AG09319 (cell line): ENCODE measurements around the gene CA6.

Source experiments
- DNase-seq: peaks from one replicate; pipeline ENCODE4 v3.0.0-alpha.2; 2010; ENCODE audit warnings: low read depth; ENCODE audit errors: extremely low read depth
- TF ChIP-seq, protein P1 (sequence below): IDR thresholded peaks from 2 replicates; pipeline ENCODE4 v1.5.1; 2011; ENCODE audit warnings: low read depth, mild to moderate bottlenecking, inconsistent platforms, low read length, moderate library complexity

CA6 gene

DNA sequence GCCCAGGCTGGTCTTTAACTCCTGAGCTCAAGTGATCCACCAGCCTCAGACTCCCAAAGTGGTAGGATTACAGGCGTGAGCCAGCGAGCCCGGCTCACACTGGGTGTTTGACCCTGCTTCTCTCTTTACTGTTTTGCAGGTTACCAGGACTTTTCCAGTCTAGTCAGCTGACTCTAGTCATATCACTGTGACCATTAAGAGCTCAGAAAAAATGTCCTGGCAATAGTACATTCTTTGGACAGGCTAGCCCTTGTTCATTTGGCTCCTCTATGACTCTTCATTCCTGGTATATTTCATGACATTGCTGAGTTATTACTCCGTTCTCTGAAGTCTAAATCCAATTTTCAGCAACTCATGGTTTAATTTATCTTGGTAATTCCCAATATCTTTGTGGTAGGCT, 8.0 kb upstream of the CA6 start:
- TF ChIP-seq, protein P1, sequence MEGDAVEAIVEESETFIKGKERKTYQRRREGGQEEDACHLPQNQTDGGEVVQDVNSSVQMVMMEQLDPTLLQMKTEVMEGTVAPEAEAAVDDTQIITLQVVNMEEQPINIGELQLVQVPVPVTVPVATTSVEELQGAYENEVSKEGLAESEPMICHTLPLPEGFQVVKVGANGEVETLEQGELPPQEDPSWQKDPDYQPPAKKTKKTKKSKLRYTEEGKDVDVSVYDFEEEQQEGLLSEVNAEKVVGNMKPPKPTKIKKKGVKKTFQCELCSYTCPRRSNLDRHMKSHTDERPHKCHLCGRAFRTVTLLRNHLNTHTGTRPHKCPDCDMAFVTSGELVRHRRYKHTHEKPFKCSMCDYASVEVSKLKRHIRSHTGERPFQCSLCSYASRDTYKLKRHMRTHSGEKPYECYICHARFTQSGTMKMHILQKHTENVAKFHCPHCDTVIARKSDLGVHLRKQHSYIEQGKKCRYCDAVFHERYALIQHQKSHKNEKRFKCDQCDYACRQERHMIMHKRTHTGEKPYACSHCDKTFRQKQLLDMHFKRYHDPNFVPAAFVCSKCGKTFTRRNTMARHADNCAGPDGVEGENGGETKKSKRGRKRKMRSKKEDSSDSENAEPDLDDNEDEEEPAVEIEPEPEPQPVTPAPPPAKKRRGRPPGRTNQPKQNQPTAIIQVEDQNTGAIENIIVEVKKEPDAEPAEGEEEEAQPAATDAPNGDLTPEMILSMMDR: no peak
- no peak for DNase-seq

DNA sequence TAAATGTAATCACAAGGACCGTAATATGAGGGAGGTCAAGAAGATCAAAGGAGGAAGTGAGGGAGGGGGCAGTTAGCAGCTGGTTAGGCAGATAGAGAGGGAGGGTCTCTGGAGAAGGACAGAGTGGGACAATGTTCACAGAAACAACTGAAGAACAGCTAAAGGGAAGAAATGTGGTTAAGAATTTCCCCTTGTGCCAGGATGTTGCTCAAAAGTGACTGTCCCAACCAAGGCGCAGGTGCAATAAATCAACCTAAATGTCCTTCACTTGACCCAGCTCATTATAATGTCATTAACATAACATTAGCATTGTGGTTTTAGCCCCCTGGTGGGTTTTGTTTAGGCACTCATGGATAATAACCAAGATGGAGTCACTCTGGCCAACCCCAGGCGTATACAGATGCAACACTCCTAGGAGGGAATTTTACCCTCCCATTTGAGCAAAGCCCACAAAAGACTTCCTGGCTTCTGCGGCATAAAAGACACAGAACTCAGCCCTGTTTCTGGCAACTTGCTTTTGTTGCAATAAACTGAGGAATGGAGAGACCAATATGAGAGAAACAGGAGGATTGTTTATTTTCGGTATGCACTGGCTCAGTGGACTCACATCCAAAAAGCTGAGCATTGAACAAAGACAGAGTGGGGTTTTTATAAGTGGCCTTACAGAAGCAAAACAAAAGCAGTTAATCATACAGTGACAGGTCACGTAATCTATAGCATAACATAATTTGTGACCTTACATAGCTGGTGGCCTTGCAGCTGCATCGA, 7.3 kb upstream of the CA6 start:
- DNase-seq: no peak
- TF ChIP-seq, protein P1: no peak

DNA sequence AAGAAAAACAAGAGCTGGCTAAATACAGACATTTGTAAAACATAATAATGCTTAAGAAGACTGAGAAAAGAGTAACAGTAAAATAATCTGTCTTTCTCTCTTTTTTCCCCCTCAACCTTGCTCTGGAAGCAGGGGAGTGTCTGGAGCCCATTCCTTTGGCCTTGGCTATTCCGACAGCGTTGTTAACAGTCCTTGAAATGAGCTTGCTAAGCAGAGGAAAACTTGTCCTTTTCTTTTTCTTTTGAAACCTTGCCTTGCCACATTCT, 6.7 kb upstream of the CA6 start:
- TF ChIP-seq, protein P1: no peak
- no peak for DNase-seq

DNA sequence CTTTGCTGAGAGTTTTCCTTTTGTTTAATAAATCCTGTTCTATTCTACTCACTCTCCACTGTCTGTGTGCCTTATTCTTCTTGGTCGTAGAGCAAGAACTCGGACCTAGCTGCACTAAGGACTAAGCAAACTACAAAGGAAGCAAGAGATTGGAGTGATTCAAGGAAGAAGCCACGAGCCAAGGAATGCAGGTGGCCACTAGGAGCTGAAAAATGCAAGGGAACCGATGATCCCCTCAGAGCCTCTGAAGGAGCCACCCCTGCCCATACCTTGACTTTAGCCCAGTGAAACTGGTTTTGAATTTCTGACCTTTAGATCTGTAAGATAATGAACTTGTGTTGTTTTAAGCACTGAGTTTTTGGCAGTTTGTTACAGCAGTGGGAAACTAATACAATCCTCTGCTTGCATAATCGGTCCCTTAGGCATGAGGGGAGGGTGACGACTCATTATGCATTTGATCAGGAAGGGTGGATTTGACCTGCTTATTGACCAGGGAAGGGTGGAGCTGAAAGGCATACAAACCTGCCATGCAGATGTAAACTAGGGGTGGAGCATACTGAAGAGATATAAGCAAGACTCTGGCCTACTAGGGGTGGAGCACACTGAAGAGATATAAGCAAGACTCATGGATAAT, 6.2 kb upstream of the CA6 start:
- no peak for DNase-seq
- TF ChIP-seq, protein P1: no peak

DNA sequence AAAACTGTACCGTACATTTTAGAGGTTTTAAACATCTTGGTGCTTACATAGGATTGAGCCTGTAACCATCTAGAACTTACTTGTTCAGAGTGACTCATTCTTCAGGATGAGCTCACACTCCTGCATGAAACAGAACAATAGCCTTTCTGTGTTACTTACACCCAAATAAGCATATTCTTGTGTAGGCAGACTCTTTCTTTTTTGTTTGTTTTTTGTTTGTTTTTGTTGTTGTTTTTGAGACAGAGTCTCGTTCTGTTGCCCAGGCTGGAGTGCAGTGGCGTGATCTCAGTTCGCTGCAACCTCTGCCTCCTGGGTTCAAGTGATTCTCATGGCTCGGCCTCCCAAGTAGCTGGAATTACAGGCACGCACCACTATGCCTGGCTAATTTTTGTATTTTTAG, 3.8 kb upstream of the CA6 start:
- TF ChIP-seq, protein P1: no peak
- no peak for DNase-seq

DNA sequence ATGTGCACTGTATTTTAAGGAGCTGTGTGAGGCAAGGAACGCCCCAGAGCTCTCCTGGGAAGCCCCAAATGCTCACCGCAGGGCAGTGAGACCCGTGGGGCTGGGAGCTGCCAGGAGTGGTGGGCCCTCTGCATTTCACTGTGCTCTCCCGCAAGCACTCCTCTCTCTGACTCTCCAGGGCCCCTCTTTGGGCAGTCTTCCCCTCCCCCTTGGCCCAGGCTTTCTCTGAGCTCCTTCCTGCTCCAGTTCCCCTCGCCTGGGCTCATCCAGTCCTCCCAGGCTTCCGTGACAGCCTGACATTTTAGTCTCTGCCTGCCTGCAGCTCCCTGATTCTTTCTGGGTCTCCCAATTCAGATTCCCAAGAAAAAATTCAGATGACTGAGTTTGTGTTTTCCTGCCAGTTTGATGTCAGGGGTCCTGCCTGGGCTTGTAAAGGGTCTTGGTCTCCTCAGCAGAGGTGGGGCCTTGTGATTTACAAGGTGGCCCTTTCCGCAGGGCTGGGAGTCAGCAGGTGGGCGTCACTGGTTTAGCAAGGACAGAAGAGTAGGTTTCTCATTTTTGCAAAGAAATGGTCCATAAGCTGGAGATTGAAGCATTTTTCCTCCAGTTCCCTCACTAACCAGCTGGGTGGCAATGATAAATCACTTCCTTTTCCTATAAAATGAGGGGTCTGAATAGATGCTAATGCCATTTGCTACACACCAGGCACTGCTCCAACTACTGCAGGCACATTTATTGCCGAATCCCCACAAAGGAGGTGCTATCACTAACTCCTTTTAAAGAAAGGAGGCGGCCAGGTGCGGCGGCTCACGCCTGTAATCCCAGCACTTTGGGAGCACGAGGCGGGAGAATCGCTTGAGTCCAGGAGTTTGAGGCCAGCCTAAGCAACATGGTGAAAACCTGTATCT, 1.9 kb upstream of the CA6 start:
- no peak for DNase-seq
- TF ChIP-seq, protein P1: no peak
